ENCODE results near the gene ATP5MC2.

- no peak for TF ChIP-seq EZH2 (IDR thresholded peaks at IDR 0.05; ENCODE audit: borderline replicate concordance, low read length)
- TF ChIP-seq, protein P1, sequence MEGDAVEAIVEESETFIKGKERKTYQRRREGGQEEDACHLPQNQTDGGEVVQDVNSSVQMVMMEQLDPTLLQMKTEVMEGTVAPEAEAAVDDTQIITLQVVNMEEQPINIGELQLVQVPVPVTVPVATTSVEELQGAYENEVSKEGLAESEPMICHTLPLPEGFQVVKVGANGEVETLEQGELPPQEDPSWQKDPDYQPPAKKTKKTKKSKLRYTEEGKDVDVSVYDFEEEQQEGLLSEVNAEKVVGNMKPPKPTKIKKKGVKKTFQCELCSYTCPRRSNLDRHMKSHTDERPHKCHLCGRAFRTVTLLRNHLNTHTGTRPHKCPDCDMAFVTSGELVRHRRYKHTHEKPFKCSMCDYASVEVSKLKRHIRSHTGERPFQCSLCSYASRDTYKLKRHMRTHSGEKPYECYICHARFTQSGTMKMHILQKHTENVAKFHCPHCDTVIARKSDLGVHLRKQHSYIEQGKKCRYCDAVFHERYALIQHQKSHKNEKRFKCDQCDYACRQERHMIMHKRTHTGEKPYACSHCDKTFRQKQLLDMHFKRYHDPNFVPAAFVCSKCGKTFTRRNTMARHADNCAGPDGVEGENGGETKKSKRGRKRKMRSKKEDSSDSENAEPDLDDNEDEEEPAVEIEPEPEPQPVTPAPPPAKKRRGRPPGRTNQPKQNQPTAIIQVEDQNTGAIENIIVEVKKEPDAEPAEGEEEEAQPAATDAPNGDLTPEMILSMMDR (IDR thresholded peaks at IDR 0.05; ENCODE audit: low read length): no peak
These were observed 48.0 kb downstream of the ATP5MC2 start for GRCh38 chr12:53627919-53628318.
